ENCODE results near the gene BRINP2. TPM values are rescaled to one million over a fixed set of nuclear protein-coding genes. Genes with fewer than 3 reads are reported as not detected.

Gene BRINP2
- total and polyA plus RNA-seq, 4 donors = 0.04 to 0.15 (median 0.05) TPM

DNA sequence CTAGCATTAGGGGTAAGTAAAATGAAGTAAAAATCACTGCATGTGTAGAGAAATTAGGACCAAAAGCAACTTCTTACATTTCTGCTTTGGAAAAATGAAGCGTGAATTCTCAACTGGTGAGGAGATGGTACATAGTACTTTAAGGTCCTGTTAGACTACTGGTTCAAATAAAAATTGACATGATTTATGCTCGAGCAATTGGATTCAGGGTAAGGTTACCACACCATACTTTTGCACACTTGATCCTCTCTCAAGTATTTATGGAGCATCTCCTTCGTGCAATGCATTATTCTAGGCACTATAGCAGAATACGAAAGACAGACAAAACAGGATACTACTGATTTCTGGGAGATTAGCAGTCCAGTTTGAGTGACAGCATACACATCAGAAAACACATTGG is 66.2 kb downstream of the BRINP2 start:
- DNase-seq (no peak), ATAC-seq (ENCODE audit: insufficient read depth, low FRiP score) (no peak)
- Histone ChIP-seq H3K4me1 (ENCODE audit: control insufficient read depth in 5 of 5, insufficient read depth in 5 of 5, low read length in 5 of 5) (no peaks in the 10 kb centered on the region), H3K9ac (ENCODE audit: insufficient read depth in 1 of 2, low read length in 2 of 2) (no peak overlapping the region), H3K27ac (ENCODE audit: low read depth in 1 of 2, low read length in 1 of 2) (no peak overlapping the region), H3K27me3 (ENCODE audit: control insufficient read depth in 3 of 3, insufficient read depth in 3 of 3, low read length in 2 of 3) (no peaks in the 10 kb centered on the region), H3K36me3 (ENCODE audit: control insufficient read depth in 4 of 4, insufficient read depth in 4 of 4, low read length in 4 of 4) (no peaks in the 10 kb centered on the region), H3K4me3 (no peak overlapping the region), H3K9me3 (ENCODE audit: control insufficient read depth in 4 of 4, insufficient read depth in 3 of 4, low read length in 3 of 4) (no peaks in the 10 kb centered on the region)
- 81 to 86% methylated on average over 4 of the region's 4 CpGs for WGBS, 2 donors
- TF ChIP-seq, protein P1, sequence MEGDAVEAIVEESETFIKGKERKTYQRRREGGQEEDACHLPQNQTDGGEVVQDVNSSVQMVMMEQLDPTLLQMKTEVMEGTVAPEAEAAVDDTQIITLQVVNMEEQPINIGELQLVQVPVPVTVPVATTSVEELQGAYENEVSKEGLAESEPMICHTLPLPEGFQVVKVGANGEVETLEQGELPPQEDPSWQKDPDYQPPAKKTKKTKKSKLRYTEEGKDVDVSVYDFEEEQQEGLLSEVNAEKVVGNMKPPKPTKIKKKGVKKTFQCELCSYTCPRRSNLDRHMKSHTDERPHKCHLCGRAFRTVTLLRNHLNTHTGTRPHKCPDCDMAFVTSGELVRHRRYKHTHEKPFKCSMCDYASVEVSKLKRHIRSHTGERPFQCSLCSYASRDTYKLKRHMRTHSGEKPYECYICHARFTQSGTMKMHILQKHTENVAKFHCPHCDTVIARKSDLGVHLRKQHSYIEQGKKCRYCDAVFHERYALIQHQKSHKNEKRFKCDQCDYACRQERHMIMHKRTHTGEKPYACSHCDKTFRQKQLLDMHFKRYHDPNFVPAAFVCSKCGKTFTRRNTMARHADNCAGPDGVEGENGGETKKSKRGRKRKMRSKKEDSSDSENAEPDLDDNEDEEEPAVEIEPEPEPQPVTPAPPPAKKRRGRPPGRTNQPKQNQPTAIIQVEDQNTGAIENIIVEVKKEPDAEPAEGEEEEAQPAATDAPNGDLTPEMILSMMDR (IDR thresholded peaks at IDR 0.05; ENCODE audit: control extremely low read depth, extremely low read depth) = no peak

DNA sequence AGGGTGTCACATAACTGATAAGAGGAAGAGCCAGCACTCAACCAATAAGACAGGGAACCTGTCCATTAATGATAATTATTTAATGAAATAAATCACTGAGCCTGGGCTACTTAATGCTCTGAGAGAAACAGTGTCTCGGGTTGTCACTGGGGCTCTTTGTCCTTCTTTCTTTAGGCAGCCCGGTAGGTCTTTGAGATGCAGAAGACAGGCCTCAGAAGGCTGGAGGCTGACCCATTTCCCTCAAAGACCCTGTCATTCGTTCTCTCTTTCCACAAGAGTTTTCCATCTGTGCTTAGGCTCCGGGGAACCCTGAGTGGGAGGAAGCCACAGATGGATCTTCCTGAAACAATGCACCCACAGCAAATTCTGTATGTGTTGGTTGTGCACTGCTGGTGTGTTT is 68.2 kb downstream of the BRINP2 start:
- Histone ChIP-seq H3K9ac (ENCODE audit: insufficient read depth in 1 of 2, low read length in 2 of 2) (no peak overlapping the region), H3K36me3 (ENCODE audit: control insufficient read depth in 4 of 4, insufficient read depth in 4 of 4, low read length in 4 of 4) (no peaks in the 10 kb centered on the region), H3K9me3 (ENCODE audit: control insufficient read depth in 4 of 4, insufficient read depth in 3 of 4, low read length in 3 of 4) (no peaks in the 10 kb centered on the region), H3K27ac (ENCODE audit: low read depth in 1 of 2, low read length in 1 of 2) (no peak overlapping the region), H3K4me1 (ENCODE audit: control insufficient read depth in 5 of 5, insufficient read depth in 5 of 5, low read length in 5 of 5) (no peaks in the 10 kb centered on the region), H3K27me3 (ENCODE audit: control insufficient read depth in 3 of 3, insufficient read depth in 3 of 3, low read length in 2 of 3) (no peaks in the 10 kb centered on the region), H3K4me3 (no peak overlapping the region)
- TF ChIP-seq, protein P1 (IDR thresholded peaks at IDR 0.05; ENCODE audit: control extremely low read depth, extremely low read depth) = no peak
- no peak for ATAC-seq (ENCODE audit: insufficient read depth, low FRiP score)
- DNase-seq = no peak
- WGBS, 2 donors = 56 to 62% methylated on average over 4 of the region's 4 CpGs

DNA sequence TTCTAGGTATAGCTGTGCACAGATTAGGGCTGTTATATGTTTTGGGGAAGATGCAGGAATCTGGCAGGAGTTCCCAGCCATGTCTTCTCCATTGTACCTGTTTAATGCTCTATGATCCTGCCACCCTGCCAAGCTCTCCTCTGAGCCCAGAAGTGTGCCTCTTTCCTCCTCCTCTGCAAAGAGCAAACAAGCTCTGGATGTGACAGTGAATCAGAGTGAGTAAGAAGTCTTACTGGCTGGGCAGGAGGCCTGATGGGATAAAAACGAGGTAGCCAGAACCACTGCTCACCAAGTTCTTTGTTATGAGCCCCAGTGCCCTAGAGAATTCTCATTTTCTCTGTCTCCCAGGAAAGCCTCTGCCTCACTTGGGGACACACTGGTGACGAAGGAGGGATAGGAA is 69.0 kb downstream of the BRINP2 start:
- Histone ChIP-seq H3K36me3 (ENCODE audit: control insufficient read depth in 4 of 4, insufficient read depth in 4 of 4, low read length in 4 of 4) (no peaks in the 10 kb centered on the region), H3K27me3 (ENCODE audit: control insufficient read depth in 3 of 3, insufficient read depth in 3 of 3, low read length in 2 of 3) (no peaks in the 10 kb centered on the region), H3K4me1 (ENCODE audit: control insufficient read depth in 5 of 5, insufficient read depth in 5 of 5, low read length in 5 of 5) (no peaks in the 10 kb centered on the region), H3K9me3 (ENCODE audit: control insufficient read depth in 4 of 4, insufficient read depth in 3 of 4, low read length in 3 of 4) (no peaks in the 10 kb centered on the region), H3K27ac (ENCODE audit: low read depth in 1 of 2, low read length in 1 of 2) (no peak overlapping the region), H3K4me3 (no peak overlapping the region), H3K9ac (ENCODE audit: insufficient read depth in 1 of 2, low read length in 2 of 2) (no peak overlapping the region)
- TF ChIP-seq, protein P1 (IDR thresholded peaks at IDR 0.05; ENCODE audit: control extremely low read depth, extremely low read depth) = no peak
- 67 to 74% methylated on average over 2 of the region's 2 CpGs for WGBS, 2 donors
- DNase-seq (no peak), ATAC-seq (ENCODE audit: insufficient read depth, low FRiP score) (no peak)

DNA sequence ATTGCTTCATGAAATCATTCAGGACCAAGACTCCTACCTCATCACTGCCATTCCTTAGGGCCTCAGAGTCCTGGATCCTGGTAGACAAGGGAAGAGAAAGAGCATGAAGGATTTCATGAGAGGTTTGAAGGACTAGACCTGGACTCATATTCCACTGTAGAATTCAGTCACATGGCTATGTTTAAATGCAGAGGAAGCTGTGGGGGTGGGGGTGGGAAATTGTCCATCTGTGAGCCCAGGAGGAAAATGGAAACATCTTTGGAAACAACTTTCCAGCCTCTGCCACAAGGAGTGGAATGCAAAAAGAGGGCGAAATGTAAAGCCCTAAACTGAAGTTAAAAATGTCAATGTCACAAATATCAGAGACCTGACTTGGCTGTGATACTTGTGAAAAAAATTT is 73.0 kb downstream of the BRINP2 start:
- ATAC-seq (ENCODE audit: insufficient read depth, low FRiP score) = no peak
- WGBS, 2 donors = 74 to 77% methylated on average over 1 of the region's 1 CpG
- peaks cover 0 to 2% (median 0%) of the 10 kb centered on the region in 5 donors for H3K4me1 ChIP-seq (ENCODE audit: control insufficient read depth in 5 of 5, insufficient read depth in 5 of 5, low read length in 5 of 5)

More for the DNA sequence above, 73.0 kb downstream of the BRINP2 start:
- Histone ChIP-seq H3K36me3 (ENCODE audit: control insufficient read depth in 4 of 4, insufficient read depth in 4 of 4, low read length in 4 of 4) (no peaks in the 10 kb centered on the region), H3K27me3 (ENCODE audit: control insufficient read depth in 3 of 3, insufficient read depth in 3 of 3, low read length in 2 of 3) (no peaks in the 10 kb centered on the region), H3K9me3 (ENCODE audit: control insufficient read depth in 4 of 4, insufficient read depth in 3 of 4, low read length in 3 of 4) (no peaks in the 10 kb centered on the region), H3K4me3 (no peak overlapping the region), H3K9ac (ENCODE audit: insufficient read depth in 1 of 2, low read length in 2 of 2) (no peak overlapping the region), H3K27ac (ENCODE audit: low read depth in 1 of 2, low read length in 1 of 2) (no peak overlapping the region)
- DNase-seq = no peak
- TF ChIP-seq, protein P1 (IDR thresholded peaks at IDR 0.05; ENCODE audit: control extremely low read depth, extremely low read depth) = no peak

Data from lung (tissue), 12 donors.